IMR-90 (cell line): ENCODE data around the gene PDGFC. TPM values are rescaled to one million over a fixed set of nuclear protein-coding genes. Genes with fewer than 3 reads are reported as not detected.

ENCODE experiments used
- ATAC-seq: fragments of 200-7000 bp; cut with Tn5 transposase; 2 replicates; pipeline ENCODE4 v1.9.1; 2020; ENCODE audit warnings: low read depth, mild to moderate bottlenecking, moderate library complexity
- BruUV-seq: library from RNA; stranded (reverse); fragments of 400-500 nt; replicated peaks from 2 replicates; lab custom pipeline; 2021; lab: Mats Ljungman, UMichigan
- CTCF ChIA-PET: fragments of 300-600 bp; formaldehyde crosslinking; extraction: SDS; loops from one replicate; lab custom pipeline; 2021; ENCODE audit warnings: antibody characterized with exemption; lab: Yijun Ruan, JAX
- POLR2A ChIA-PET: fragments of 300-600 bp; sonication (Branson Sonifier 250); formaldehyde crosslinking; loops from one replicate; lab custom pipeline; 2022; ENCODE audit warnings: antibody characterized with exemption; ENCODE audit not compliant: unreplicated experiment; lab: Charles Lee
- DNase-seq: peaks from one replicate; pipeline ENCODE4 v3.0.0; 2013
- H2AFZ ChIP-seq: replicated peaks from 2 replicates; pipeline ENCODE3; 2013; ENCODE audit warnings: low read length, mild to moderate bottlenecking; ENCODE audit not compliant: poor library complexity
- H2AK5ac ChIP-seq: 2 replicates; pipeline ENCODE4 v1.6.1; 2013; ENCODE audit warnings: low read depth, low read length, inconsistent platforms
- H2AK9ac ChIP-seq: replicated peaks from 2 replicates; pipeline ENCODE3; 2013; ENCODE audit warnings: mild to moderate bottlenecking, low read depth, low read length, moderate library complexity; ENCODE audit not compliant: poor library complexity
- H2BK120ac ChIP-seq: 2 replicates; pipeline ENCODE4 v1.6.1; 2013; ENCODE audit warnings: low read depth, low read length, inconsistent platforms
- H2BK15ac ChIP-seq: 3 replicates; pipeline ENCODE4 v1.6.1; 2013; ENCODE audit warnings: low read depth, low read length, inconsistent platforms
- H2BK20ac ChIP-seq: 2 replicates; pipeline ENCODE4 v1.6.1; 2013; ENCODE audit warnings: low read depth, mild to moderate bottlenecking, inconsistent platforms, low read length, moderate library complexity
- H2BK5ac ChIP-seq: 2 replicates; pipeline ENCODE4 v1.6.1; 2013; ENCODE audit warnings: mild to moderate bottlenecking, low read depth, low read length, inconsistent platforms; ENCODE audit not compliant: poor library complexity, severe bottlenecking
- H3K14ac ChIP-seq: replicated peaks from 2 replicates; pipeline ENCODE4 v1.6.1; 2013; ENCODE audit warnings: low read depth, low read length, inconsistent platforms
- H3K18ac ChIP-seq: 2 replicates; pipeline ENCODE4 v1.6.1; 2013; ENCODE audit warnings: low read depth, low read length, control low read depth
- H3K23ac ChIP-seq: 2 replicates; pipeline ENCODE4 v1.6.1; 2013; ENCODE audit warnings: low read depth, low read length, inconsistent platforms
- H3K27ac ChIP-seq: 2 replicates; pipeline ENCODE4 v1.5.1; 2013; ENCODE audit warnings: mild to moderate bottlenecking, control low read depth, low read length; ENCODE audit not compliant: insufficient read depth
- H3K27me3 ChIP-seq: 2 replicates; pipeline ENCODE4 v1.6.1; 2013; ENCODE audit warnings: low read length; ENCODE audit not compliant: control insufficient read depth, insufficient read depth
- H3K36me3 ChIP-seq: 2 replicates; pipeline ENCODE4 v1.6.1; 2013; ENCODE audit warnings: low read length, mixed read lengths; ENCODE audit not compliant: control insufficient read depth, insufficient read depth
- H3K4ac ChIP-seq: 2 replicates; pipeline ENCODE4 v1.6.1; 2013; ENCODE audit warnings: low read depth, low read length, inconsistent platforms
- H3K4me1 ChIP-seq: 2 replicates; pipeline ENCODE4 v1.6.1; 2013; ENCODE audit warnings: low read length, mixed read lengths; ENCODE audit not compliant: control insufficient read depth, insufficient read depth
- H3K4me2 ChIP-seq: 2 replicates; pipeline ENCODE4 v1.6.1; 2013; ENCODE audit warnings: low read depth, mild to moderate bottlenecking, control low read depth, low read length, moderate library complexity
- H3K4me3 ChIP-seq: 2 replicates; pipeline ENCODE4 v1.5.1; 2013; ENCODE audit warnings: low read depth, mild to moderate bottlenecking, control low read depth, low read length, moderate library complexity; ENCODE audit not compliant: insufficient read depth
- H3K56ac ChIP-seq: 2 replicates; pipeline ENCODE4 v1.6.1; 2013; ENCODE audit warnings: low read length, inconsistent platforms; ENCODE audit not compliant: insufficient read depth; ENCODE audit errors: extremely low read depth
- H3K79me1 ChIP-seq, 2 experiments: 2 replicates each; pipeline ENCODE4 v1.6.1; 2013; ENCODE audit warnings: low read length in 2 of 2, inconsistent platforms in 1 of 2, low read depth in 1 of 2
- H3K9ac ChIP-seq: 2 replicates; pipeline ENCODE4 v1.6.1; 2013; ENCODE audit warnings: low read depth, low read length, control low read depth
- H3K9me1 ChIP-seq: 2 replicates; pipeline ENCODE4 v1.6.1; 2013; ENCODE audit warnings: low read length, inconsistent platforms; ENCODE audit not compliant: insufficient read depth
- H3K9me3 ChIP-seq: 2 replicates; pipeline ENCODE4 v1.6.1; 2013; ENCODE audit warnings: low read length; ENCODE audit not compliant: control insufficient read depth, insufficient read depth
- H4K20me1 ChIP-seq: 2 replicates; pipeline ENCODE4 v1.6.1; 2013; ENCODE audit warnings: low read length, inconsistent platforms; ENCODE audit not compliant: insufficient read depth
- H4K5ac ChIP-seq: 2 replicates; pipeline ENCODE4 v1.6.1; 2013; ENCODE audit warnings: mild to moderate bottlenecking, low read depth, low read length, control low read depth
- H4K8ac ChIP-seq, 2 experiments: 2 replicates each; pipeline ENCODE4 v1.6.1; 2013; ENCODE audit warnings: low read depth in 2 of 2, low read length in 2 of 2, control low read depth in 1 of 2, inconsistent platforms in 1 of 2
- H4K91ac ChIP-seq: 2 replicates; pipeline ENCODE4 v1.6.1; 2013; ENCODE audit warnings: low read depth, low read length, inconsistent platforms; ENCODE audit not compliant: insufficient read depth
- CHD1 ChIP-seq: IDR thresholded peaks from 2 replicates; pipeline ENCODE4 v1.6.1; 2012; ENCODE audit warnings: low read depth, low read length, improper control_type of control experiment
- FOS ChIP-seq: fragments of 150-350 bp; IDR thresholded peaks from 2 replicates; pipeline ENCODE4 v1.6.1; 2016; ENCODE audit warnings: low read depth, low read length
- MAFK ChIP-seq: IDR thresholded peaks from 2 replicates; pipeline ENCODE4 v1.6.1; 2012; ENCODE audit warnings: low read depth, low read length, improper control_type of control experiment
- MAZ ChIP-seq: IDR thresholded peaks from 2 replicates; pipeline ENCODE4 v1.6.1; 2012; ENCODE audit warnings: low read depth, mild to moderate bottlenecking, low read length, improper control_type of control experiment, moderate library complexity, borderline replicate concordance
- NFE2L2 ChIP-seq: fragments of 150-350 bp; IDR thresholded peaks from 2 replicates; pipeline ENCODE4 v1.6.1; 2016; ENCODE audit warnings: low read depth, mild to moderate bottlenecking, low read length
- POLR2A ChIP-seq: IDR thresholded peaks from 2 replicates; pipeline ENCODE4 v1.6.1; 2012; ENCODE audit warnings: mild to moderate bottlenecking, low read depth, low read length
- RCOR1 ChIP-seq: IDR thresholded peaks from 2 replicates; pipeline ENCODE4 v1.6.1; 2012; ENCODE audit warnings: mild to moderate bottlenecking, low read length, improper control_type of control experiment; ENCODE audit not compliant: insufficient replicate concordance
- WGBS, 2 experiments: methylation state at CpG; one replicate each; pipeline versions ENCODE4 v1.1.5 to v1.1.7; 2013; ENCODE audit warnings: missing lambda C conversion rate in 2 of 2; ENCODE audit not compliant: insufficient read length in 1 of 2; ENCODE audit errors: extremely low coverage in 2 of 2; 5-methylcytosine and 5-hydroxymethylcytosine counted together
- dilution Hi-C: fragments of 300-500 bp; cut with HindIII; formaldehyde crosslinking; loops from one replicate; pipeline ENCODE4 v1.14.3; 2018; ENCODE audit warnings: low sequenced_read_pairs; ENCODE audit not compliant: unreplicated experiment
- in situ Hi-C: fragments of 300-500 bp; cut with MboI; formaldehyde crosslinking; loops from 3 replicates; pipeline ENCODE4 v1.14.3; 2019; ENCODE audit warnings: low sequenced_read_pairs, inconsistent platforms, mixed read lengths
- intact Hi-C: fragments of 100-400 bp; cut with micrococcal nuclease; formaldehyde crosslinking; loops from 2 replicates; pipeline ENCODE4 v1.10.0; 2022
- polyA plus RNA-seq, 3 experiments: library from polyadenylated mRNA; depleted of rRNA; stranded (reverse); fragments of >200 nt; gene quantifications; 2 replicates each; pipeline ENCODE4 v1.2.3, GENCODE V29; 2012; ENCODE audit warnings: low replicate concordance in 1 of 3
- total RNA-seq: library from RNA; depleted of rRNA; stranded (reverse); fragments of >200 nt; gene quantifications from 2 replicates; pipeline ENCODE4 v1.2.3, GENCODE V29; 2012
- TF ChIP-seq, protein P1 (sequence below): fragments of 150-350 bp; IDR thresholded peaks from 2 replicates; pipeline ENCODE4 v1.6.1; 2016; ENCODE audit warnings: low read depth, mild to moderate bottlenecking, low read length, moderate library complexity, borderline replicate concordance

Gene PDGFC
- total and polyA plus RNA-seq, 2 of the 4 experiments (the other 2 are of a cell fraction): 19.8 to 90.7 TPM

DNA sequence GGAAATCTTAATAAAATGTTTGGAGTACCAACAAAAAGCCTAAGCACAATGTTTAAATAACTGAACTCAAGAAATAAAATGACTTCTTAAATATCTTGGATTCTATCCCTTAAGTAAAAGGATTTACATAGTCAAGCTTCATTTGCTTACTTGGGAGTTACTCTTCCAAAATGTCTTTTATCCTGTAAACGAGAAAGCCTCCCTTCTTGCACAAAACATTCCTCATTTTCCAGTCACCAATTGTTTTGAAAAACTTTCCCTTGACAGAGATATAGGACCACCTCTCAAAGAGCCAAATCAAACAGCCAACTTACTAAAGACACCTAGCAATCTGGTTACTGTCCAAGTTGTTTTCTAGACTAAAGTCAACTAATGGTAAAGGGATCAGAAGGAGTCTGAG is 18.6 kb downstream of the PDGFC start:
- Histone ChIP-seq H2AK9ac (no peak overlapping the region), H3K4me3 (no peak overlapping the region), H3K4ac (no peak overlapping the region), H3K79me1 (peaks cover 26 to 42% of the 10 kb centered on the region in 2 experiments), H3K27me3 (no peaks in the 10 kb centered on the region), H3K9me3 (no peaks in the 10 kb centered on the region), H3K9ac (no peak overlapping the region), H2AFZ (no peak overlapping the region), H2BK120ac (no peak overlapping the region), H4K20me1 (peaks cover 8% of the 10 kb centered on the region; the same call in 1 of the 2 replicates), H3K56ac (no peak overlapping the region), H3K18ac (no peak overlapping the region), H4K91ac (no peak overlapping the region), H3K23ac (no peak overlapping the region), H3K27ac (no peak overlapping the region), H3K9me1 (peaks cover 6% of the 10 kb centered on the region), H3K14ac (no peak overlapping the region), H3K36me3 (no peaks in the 10 kb centered on the region; the same call in 1 of the 2 replicates), H2BK15ac (no peak overlapping the region), H4K8ac (no peak overlapping the region), H3K4me1 (peaks cover 11% of the 10 kb centered on the region), H3K4me2 (no peak overlapping the region), H4K5ac (no peak overlapping the region), H2BK20ac (no peak overlapping the region), H2AK5ac (no peak overlapping the region), H2BK5ac (no peak overlapping the region)
- ATAC-seq (no peak), DNase-seq (no peak)
- no CpG with 5 or more reads among the region's 1 CpG for WGBS, 2 experiments
- CTCF ChIA-PET: no interaction called here
- no TSS peak for BruUV-seq
- in situ Hi-C loops: loop anchor here (25.0 kb wide), 1 partner anchor 991 kb away; the partner anchor contains the start of gene CTSO
- POLR2A ChIA-PET: no interaction called here
- intact Hi-C loops: no loop called here
- dilution Hi-C loops: no loop called here
- TF ChIP-seq RCOR1 (no peak), FOS (no peak), POLR2A (no peak), MAFK (no peak), CHD1 (no peak), NFE2L2 (no peak), MAZ (no peak)
- TF ChIP-seq, protein P1, sequence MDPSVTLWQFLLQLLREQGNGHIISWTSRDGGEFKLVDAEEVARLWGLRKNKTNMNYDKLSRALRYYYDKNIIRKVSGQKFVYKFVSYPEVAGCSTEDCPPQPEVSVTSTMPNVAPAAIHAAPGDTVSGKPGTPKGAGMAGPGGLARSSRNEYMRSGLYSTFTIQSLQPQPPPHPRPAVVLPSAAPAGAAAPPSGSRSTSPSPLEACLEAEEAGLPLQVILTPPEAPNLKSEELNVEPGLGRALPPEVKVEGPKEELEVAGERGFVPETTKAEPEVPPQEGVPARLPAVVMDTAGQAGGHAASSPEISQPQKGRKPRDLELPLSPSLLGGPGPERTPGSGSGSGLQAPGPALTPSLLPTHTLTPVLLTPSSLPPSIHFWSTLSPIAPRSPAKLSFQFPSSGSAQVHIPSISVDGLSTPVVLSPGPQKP: no peak
